Gastroesophageal sphincter (tissue), 4 donors: ENCODE data around the gene NXPH1. TPM values are rescaled to one million over a fixed set of nuclear protein-coding genes. Genes with fewer than 3 reads are reported as not detected.

Source experiments
- ATAC-seq: fragments of 150-250 bp; one replicate; pipeline ENCODE4 v1.9.1; 2016; ENCODE audit warnings: mild to moderate bottlenecking, moderate library complexity
- H3K27ac ChIP-seq, 4 donors: fragments of 200-600 bp; sonication (generic) in 3 of 4; 1 replicate in 3 of 4; 2 replicates in 1 of 4; pipeline ENCODE4 v1.5.1; 2016 to 2019
- H3K27me3 ChIP-seq: fragments of 200-600 bp; sonication (generic); one replicate; pipeline ENCODE4 v1.5.1; 2019
- H3K36me3 ChIP-seq, 2 donors: fragments of 200-600 bp; sonication (generic); one replicate each; pipeline ENCODE4 v1.5.1; 2019; ENCODE audit warnings: control low read depth in 1 of 2
- H3K4me1 ChIP-seq, 3 donors: fragments of 200-600 bp; sonication (generic); 1 replicate in 2 of 3; 2 replicates in 1 of 3; pipeline ENCODE4 v1.5.1; 2016 to 2019; ENCODE audit warnings: control low read depth in 2 of 3
- H3K4me3 ChIP-seq, 2 donors: fragments of 200-600 bp; sonication (generic); one replicate each; pipeline ENCODE4 v1.5.1; 2019; ENCODE audit warnings: mild to moderate bottlenecking in 1 of 2, moderate library complexity in 1 of 2
- H3K9me3 ChIP-seq, 3 donors: fragments of 200-600 bp; sonication (generic); one replicate each; pipeline ENCODE4 v1.5.1; 2017 to 2019; ENCODE audit warnings: control low read depth in 2 of 3
- EP300 ChIP-seq: sonication (generic); formaldehyde crosslinking; IDR thresholded peaks from one replicate; pipeline ENCODE4 v1.6.1; 2017; ENCODE audit warnings: antibody characterized with exemption, mild to moderate bottlenecking
- POLR2A ChIP-seq, 2 donors: fragments of 450-650 bp; IDR thresholded peaks; one replicate each; pipeline ENCODE4 v1.6.1; 2017; ENCODE audit warnings: antibody characterized with exemption in 2 of 2, mild to moderate bottlenecking in 2 of 2, moderate library complexity in 1 of 2
- POLR2AphosphoS5 ChIP-seq: sonication (generic); formaldehyde crosslinking; IDR thresholded peaks from one replicate; pipeline ENCODE4 v1.6.1; 2017; ENCODE audit warnings: antibody characterized with exemption
- WGBS, 2 donors: methylation state at CpG; one replicate each; pipeline ENCODE4 v1.1.5; 2018; ENCODE audit warnings: low coverage in 1 of 2; 5-methylcytosine and 5-hydroxymethylcytosine counted together
- total RNA-seq, 4 donors: library from RNA; depleted of rRNA; stranded (reverse); fragments of >200 nt; gene quantifications; one replicate each; pipeline ENCODE4 v1.1.0, GENCODE V29; 2016
- TF ChIP-seq, protein P1 (sequence below), 4 experiments: fragments of 200-600 bp in 2 of 4; fragments of 450-650 bp in 2 of 4; sonication (generic) in 1 of 4; IDR thresholded peaks; one replicate each; pipeline ENCODE4 v1.5.1; 2017 to 2019; ENCODE audit warnings: antibody characterized with exemption in 4 of 4, mild to moderate bottlenecking in 2 of 4, moderate library complexity in 2 of 4

Gene NXPH1
- total RNA-seq, 4 donors from 2014 or later: not detected

DNA sequence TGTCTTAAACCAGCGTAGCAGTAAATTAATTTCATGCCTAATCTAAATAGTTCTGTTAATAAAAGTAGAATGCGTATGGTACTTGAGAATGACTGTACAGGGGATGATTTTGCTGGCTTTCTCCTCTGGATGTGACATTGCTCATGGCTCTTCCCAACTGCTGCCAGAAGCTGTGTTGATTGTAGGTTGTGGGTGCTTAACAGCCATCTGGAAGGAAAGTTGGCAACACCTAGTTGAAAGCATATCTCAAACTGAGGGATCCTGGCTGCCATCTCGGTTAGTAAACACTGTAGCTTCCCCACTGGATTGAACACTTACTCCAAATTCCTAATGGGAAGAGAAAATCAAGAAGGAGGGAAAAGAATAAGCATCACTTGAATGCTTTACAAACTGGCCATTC, 130.9 kb downstream of the NXPH1 start:
- no peak overlapping the region for H3K4me3 ChIP-seq
- TF ChIP-seq POLR2AphosphoS5: no peak
- no peaks in the 10 kb centered on the region for H3K4me1 ChIP-seq
- no peaks in the 10 kb centered on the region for H3K27me3 ChIP-seq
- no peaks in the 10 kb centered on the region for H3K36me3 ChIP-seq
- H3K27ac ChIP-seq: no peak overlapping the region
- WGBS, 2 donors: 40 to 72% methylated on average over 1 to 3 of the region's 3 CpGs
- ATAC-seq: no peak
- no peaks in the 10 kb centered on the region for H3K9me3 ChIP-seq

DNA sequence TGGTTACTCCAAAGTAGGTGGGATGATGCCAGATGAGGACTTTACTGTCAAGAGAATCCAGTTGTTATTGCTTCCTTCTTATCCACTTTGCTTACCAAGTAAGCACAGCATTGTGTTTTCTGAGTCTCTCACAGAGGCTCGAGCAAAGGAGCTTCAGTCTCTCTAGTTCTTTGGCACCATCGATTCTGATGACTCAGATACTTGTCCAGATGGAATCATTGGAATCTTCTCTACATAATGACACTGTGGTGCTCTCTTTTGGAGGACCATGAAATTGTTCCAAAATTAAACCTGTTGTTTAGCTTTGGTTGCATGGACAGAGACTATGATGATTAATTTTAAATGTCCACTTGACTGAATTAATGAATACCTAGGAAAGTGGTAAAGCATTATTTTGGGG, 132.6 kb downstream of the NXPH1 start:
- H3K27me3 ChIP-seq: no peaks in the 10 kb centered on the region
- TF ChIP-seq POLR2A (IDR thresholded peaks at IDR 0.05): no peak
- TF ChIP-seq, protein P1, sequence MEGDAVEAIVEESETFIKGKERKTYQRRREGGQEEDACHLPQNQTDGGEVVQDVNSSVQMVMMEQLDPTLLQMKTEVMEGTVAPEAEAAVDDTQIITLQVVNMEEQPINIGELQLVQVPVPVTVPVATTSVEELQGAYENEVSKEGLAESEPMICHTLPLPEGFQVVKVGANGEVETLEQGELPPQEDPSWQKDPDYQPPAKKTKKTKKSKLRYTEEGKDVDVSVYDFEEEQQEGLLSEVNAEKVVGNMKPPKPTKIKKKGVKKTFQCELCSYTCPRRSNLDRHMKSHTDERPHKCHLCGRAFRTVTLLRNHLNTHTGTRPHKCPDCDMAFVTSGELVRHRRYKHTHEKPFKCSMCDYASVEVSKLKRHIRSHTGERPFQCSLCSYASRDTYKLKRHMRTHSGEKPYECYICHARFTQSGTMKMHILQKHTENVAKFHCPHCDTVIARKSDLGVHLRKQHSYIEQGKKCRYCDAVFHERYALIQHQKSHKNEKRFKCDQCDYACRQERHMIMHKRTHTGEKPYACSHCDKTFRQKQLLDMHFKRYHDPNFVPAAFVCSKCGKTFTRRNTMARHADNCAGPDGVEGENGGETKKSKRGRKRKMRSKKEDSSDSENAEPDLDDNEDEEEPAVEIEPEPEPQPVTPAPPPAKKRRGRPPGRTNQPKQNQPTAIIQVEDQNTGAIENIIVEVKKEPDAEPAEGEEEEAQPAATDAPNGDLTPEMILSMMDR (IDR thresholded peaks at IDR 0.05): no peak
- TF ChIP-seq POLR2AphosphoS5: no peak
- TF ChIP-seq EP300: no peak
- H3K4me3 ChIP-seq: no peak overlapping the region
- H3K9me3 ChIP-seq: no peaks in the 10 kb centered on the region
- ATAC-seq: no peak
- H3K4me1 ChIP-seq: no peaks in the 10 kb centered on the region
- 43% methylated on average over 2 of the region's 2 CpGs; no CpG with 5 or more reads in 1 of the 2 donors for WGBS, 2 donors
- no peaks in the 10 kb centered on the region for H3K36me3 ChIP-seq
- H3K27ac ChIP-seq: no peak overlapping the region

DNA sequence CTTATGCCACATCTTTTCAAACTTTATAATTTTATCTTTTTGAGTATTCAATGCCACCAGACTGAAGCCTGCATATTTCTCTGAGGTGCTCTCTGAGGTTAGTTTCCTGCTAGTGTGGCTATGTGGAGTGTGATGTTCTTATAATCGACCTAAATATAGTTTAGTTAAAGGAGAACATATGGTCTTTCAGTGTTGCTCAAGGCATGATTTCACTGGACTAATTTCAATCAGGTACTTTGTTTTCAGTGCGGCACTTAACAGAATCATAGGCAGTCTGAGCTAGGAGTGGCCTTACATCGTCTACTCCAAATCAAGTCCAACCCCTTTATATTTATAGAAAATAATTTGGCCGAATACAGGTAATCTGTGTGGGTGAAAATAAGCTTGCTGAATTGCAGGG, 134.2 kb downstream of the NXPH1 start:
- no peak for TF ChIP-seq EP300
- no peak for TF ChIP-seq POLR2AphosphoS5
- TF ChIP-seq POLR2A (IDR thresholded peaks at IDR 0.05): no peak
- TF ChIP-seq, protein P1 (IDR thresholded peaks at IDR 0.05): no peak
- Histone ChIP-seq H3K27me3 (no peaks in the 10 kb centered on the region), H3K27ac (no peak overlapping the region), H3K9me3 (no peaks in the 10 kb centered on the region), H3K36me3 (no peaks in the 10 kb centered on the region), H3K4me3 (no peak overlapping the region), H3K4me1 (no peaks in the 10 kb centered on the region)
- ATAC-seq: no peak
- WGBS, 2 donors: 77 to 80% methylated on average over 4 of the region's 4 CpGs

DNA sequence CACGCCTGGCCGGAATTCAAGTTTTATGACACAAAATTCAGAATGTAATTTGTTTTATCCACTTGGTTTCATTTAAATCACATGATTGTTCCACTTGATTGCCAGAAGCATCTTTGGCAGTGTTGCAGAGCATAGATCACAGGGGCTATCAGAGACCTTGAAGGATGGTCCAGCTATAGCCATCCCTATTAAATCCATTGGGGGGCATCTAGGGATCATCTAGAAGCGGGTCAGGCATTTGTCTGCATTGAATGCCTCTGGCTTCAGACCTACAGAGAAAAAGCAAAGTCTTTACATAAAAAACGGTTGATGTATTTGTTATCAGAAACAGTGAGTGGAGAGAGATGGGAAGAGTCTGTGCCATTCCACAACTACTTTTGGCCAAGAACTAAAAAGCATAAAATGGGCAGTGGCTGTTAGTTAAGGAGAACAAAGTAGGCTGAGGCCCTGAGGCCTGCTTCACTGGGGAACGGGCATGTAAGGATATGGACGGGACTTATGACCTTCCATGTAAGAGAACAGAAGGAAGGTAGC, 146.3 kb downstream of the NXPH1 start:
- ATAC-seq: no peak

DNA sequence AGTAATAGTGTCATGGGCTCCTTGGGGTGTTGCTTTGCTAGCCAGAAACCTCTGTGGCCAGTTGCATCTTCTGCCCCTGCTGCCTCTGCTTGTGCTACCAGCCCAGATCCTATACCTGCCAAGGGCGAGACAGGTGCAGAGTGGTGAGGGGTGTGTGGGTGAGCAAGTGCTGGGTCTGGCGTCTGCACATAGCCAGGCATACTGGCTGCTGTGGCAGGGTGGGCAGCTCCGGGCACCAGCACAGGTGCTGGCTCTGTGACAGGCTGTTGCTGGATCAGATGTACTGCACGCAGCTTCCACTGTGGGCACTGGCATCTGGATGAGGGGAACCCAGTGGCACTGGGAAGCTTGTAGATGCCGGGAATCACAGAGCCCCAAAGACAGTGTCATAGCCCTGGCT, 148.4 kb downstream of the NXPH1 start:
- no peaks in the 10 kb centered on the region for H3K4me1 ChIP-seq
- ATAC-seq: no peak
- H3K4me3 ChIP-seq: no peak overlapping the region
- H3K9me3 ChIP-seq: no peaks in the 10 kb centered on the region
- TF ChIP-seq, protein P1 (IDR thresholded peaks at IDR 0.05): no peak
- TF ChIP-seq EP300 (no peak), POLR2A (IDR thresholded peaks at IDR 0.05) (no peak), POLR2AphosphoS5 (no peak)
- WGBS, 2 donors: no CpG with 5 or more reads among the region's 5 CpGs
- no peaks in the 10 kb centered on the region for H3K36me3 ChIP-seq
- peaks cover 4% of the 10 kb centered on the region for H3K27me3 ChIP-seq
- no peak overlapping the region for H3K27ac ChIP-seq

More for the DNA sequence above, 146.3 kb downstream of the NXPH1 start:
- no peaks in the 10 kb centered on the region for H3K9me3 ChIP-seq
- TF ChIP-seq POLR2AphosphoS5: no peak
- TF ChIP-seq, protein P1 (IDR thresholded peaks at IDR 0.05): no peak
- no peak for TF ChIP-seq POLR2A (IDR thresholded peaks at IDR 0.05)
- no peak for TF ChIP-seq EP300
- H3K4me3 ChIP-seq: no peak overlapping the region
- no peak overlapping the region for H3K27ac ChIP-seq
- peaks cover 4% of the 10 kb centered on the region for H3K27me3 ChIP-seq
- no peaks in the 10 kb centered on the region for H3K36me3 ChIP-seq
- WGBS, 2 donors: 73 to 75% methylated on average over 4 to 5 of the region's 6 CpGs
- H3K4me1 ChIP-seq: no peaks in the 10 kb centered on the region
